ENCODE results near the gene NFILZ. TPM values are rescaled to one million over a fixed set of nuclear protein-coding genes. Genes with fewer than 3 reads are reported as not detected.

The NFILZ gene
- total RNA-seq, 1 experiment from 2014 or later: not detected

DNA sequence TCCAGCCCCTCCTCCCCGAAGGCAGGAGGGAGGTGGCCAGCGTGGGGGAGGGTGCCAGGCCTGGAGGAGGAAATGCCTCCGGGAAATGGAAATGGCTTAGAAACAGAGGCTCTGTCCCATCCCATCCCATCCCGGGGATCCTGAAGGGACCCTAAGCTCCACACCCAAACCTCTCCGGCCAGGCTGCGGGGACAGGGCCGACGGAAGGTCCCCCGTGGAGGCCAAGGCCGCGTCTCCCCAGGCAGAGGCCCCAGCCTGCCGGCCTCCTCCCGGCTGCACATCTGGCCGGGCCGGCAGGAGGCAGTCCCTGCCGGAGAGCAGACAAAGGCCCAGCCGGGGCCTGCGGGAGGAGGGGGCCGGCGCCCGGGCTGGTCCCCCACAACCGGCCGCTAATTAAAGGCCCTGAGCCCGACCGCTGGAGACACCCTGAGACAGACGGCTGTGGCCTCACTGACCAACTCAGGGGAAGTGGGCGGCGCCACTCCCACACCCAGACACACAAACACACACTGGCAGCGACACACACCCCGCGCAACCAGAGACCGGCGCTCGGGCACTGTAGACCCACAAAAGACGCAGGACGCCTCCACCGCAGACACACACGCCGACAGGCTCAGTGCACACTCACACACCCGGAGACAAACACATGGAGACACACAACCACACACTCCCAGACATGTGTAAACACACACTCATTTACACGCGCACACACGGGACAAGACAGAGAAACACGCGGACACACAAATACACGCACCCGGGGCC lies 21.0 kb upstream of the NFILZ start:
- Mint-ChIP-seq H3K4me3 (ENCODE audit: low read depth, unreplicated experiment) (peak overlapping the region; percentile 53), H3K36me3 (ENCODE audit: insufficient read depth, unreplicated experiment) (peaks cover 5% of the 10 kb centered on the region), H3K27me3 (ENCODE audit: unreplicated experiment) (peaks cover 46% of the 10 kb centered on the region), H3K4me1 (ENCODE audit: low read depth, unreplicated experiment) (peaks cover 11% of the 10 kb centered on the region), H3K27ac (ENCODE audit: unreplicated experiment) (no peak overlapping the region), H3K9me3 (ENCODE audit: low read depth, unreplicated experiment) (no peaks in the 10 kb centered on the region)
- CTCF ChIA-PET: no interaction called here
- intact Hi-C loops (cut with micrococcal nuclease; ENCODE audit: unreplicated experiment): no loop called here
- TF ChIP-seq, protein P1, sequence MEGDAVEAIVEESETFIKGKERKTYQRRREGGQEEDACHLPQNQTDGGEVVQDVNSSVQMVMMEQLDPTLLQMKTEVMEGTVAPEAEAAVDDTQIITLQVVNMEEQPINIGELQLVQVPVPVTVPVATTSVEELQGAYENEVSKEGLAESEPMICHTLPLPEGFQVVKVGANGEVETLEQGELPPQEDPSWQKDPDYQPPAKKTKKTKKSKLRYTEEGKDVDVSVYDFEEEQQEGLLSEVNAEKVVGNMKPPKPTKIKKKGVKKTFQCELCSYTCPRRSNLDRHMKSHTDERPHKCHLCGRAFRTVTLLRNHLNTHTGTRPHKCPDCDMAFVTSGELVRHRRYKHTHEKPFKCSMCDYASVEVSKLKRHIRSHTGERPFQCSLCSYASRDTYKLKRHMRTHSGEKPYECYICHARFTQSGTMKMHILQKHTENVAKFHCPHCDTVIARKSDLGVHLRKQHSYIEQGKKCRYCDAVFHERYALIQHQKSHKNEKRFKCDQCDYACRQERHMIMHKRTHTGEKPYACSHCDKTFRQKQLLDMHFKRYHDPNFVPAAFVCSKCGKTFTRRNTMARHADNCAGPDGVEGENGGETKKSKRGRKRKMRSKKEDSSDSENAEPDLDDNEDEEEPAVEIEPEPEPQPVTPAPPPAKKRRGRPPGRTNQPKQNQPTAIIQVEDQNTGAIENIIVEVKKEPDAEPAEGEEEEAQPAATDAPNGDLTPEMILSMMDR (IDR thresholded peaks at IDR 0.05; ENCODE audit: unreplicated experiment): no peak
- no TSS peak for BruUV-seq (replicated peaks)
- no peak for DNase-seq

DNA sequence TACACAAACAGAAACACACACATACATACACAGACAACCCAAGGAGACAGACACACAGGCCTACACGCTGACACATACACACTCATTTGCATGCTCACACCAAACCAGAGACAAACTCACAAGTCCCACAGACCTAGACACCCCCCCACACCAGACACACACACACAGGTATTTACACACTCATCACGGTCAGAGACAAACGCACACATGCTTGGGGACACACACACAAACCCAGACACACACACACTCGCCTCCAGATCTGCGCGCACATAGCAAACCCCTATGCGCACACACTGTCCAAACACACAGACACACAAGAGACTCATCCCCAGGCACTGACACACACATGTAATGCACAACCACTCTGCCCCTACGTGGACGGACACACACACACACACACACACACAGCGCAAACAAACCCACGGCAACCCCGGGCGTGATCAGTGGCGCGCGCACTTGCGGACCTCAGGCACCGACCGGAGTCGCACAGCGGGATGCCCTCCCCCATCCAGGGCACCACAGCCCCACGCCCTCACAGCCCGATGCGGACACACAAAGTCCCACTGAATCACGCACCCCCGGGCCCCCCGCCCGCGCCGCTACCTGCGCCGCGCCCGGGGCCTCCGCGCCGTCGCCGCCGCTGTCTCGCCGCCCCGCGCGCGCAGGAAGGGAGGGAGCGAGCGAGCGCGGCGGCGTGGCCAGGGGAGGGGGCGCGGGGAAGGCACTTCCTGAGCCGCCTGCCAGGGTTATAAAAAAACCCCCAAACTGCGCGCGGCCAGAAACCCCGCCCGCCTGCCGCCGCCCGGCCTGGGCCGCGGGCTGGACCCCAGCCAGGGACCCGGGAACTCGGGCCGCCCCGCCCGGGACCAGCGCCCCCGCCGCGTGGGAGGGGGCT lies 20.1 kb upstream of the NFILZ start, which contains the start of gene ADAMTS10:
TSS of gene ADAMTS10 (minus strand) at position 675 of the 895 bp plus-strand sequence. CDS start 5,005 bp downstream, outside the sequence.
- Mint-ChIP-seq H3K9me3 (ENCODE audit: low read depth, unreplicated experiment) (no peaks in the 10 kb centered on the region), H3K27ac (ENCODE audit: unreplicated experiment) (no peak within 1 kb of the TSS), H3K36me3 (ENCODE audit: insufficient read depth, unreplicated experiment) (peaks cover 5% of the 10 kb centered on the region), H3K4me1 (ENCODE audit: low read depth, unreplicated experiment) (peaks cover 11% of the 10 kb centered on the region), H3K27me3 (ENCODE audit: unreplicated experiment) (peaks cover 53% of the 10 kb centered on the region), H3K4me3 (ENCODE audit: low read depth, unreplicated experiment) (peak within 1 kb of the TSS; percentile 53)
- CTCF ChIA-PET: no interaction called here
- no peak for DNase-seq
- no TSS peak for BruUV-seq (replicated peaks)
- TF ChIP-seq, protein P1 (IDR thresholded peaks at IDR 0.05; ENCODE audit: unreplicated experiment): no peak
- intact Hi-C loops (cut with micrococcal nuclease; ENCODE audit: unreplicated experiment): no loop called here

DNA sequence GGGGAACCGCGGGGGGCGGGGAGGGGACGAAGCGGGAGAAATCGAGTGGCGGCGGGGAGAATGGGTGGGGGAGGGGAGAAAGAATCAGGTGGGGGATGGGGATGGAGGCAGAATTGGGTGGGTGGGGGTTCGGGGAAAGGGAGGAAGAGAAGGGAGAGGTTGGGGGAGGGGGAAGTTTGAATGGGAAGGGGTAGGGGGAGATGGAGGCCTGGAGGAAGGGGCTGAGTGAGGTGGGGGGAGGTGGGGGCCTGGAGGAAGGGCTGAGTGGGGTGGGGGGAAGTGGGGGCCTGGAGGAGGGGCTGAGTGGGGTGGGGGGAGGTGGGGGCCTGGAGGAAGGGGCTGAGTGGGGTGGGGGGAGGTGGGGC lies 19.5 kb upstream of the NFILZ start:
- Mint-ChIP-seq H3K9me3 (ENCODE audit: low read depth, unreplicated experiment) (no peaks in the 10 kb centered on the region), H3K4me3 (ENCODE audit: low read depth, unreplicated experiment) (no peak overlapping the region), H3K36me3 (ENCODE audit: insufficient read depth, unreplicated experiment) (peaks cover 5% of the 10 kb centered on the region), H3K4me1 (ENCODE audit: low read depth, unreplicated experiment) (peaks cover 11% of the 10 kb centered on the region), H3K27me3 (ENCODE audit: unreplicated experiment) (peaks cover 59% of the 10 kb centered on the region), H3K27ac (ENCODE audit: unreplicated experiment) (no peak overlapping the region)
- TF ChIP-seq, protein P1 (IDR thresholded peaks at IDR 0.05; ENCODE audit: unreplicated experiment): no peak
- no TSS peak for BruUV-seq (replicated peaks)
- intact Hi-C loops (cut with micrococcal nuclease; ENCODE audit: unreplicated experiment): no loop called here
- CTCF ChIA-PET: no interaction called here
- no peak for DNase-seq

DNA sequence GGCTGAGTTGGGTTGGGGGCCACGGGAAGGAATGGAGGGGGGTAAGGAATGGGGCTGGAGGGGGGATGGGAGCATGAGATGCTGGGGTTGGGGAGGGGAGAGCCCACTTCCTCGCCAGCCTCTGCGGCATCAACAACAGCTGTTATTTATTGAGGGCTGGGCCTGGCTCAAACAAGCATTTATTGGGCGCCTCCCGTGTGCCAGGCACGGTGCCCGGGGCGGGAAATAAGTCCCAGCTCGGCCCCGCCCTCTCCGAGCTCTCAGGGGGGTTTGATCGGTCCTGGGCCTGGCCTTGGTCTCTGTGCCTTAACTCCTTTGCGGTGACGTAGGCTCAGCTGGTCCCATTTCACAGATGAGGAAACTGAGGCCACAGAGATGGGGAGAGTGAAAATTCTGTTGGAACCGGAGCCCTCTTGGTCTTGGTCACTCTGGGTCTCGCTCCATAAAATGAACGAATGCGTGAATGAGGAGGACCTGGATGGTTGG lies 19.0 kb upstream of the NFILZ start:
- DNase-seq: no peak
- CTCF ChIA-PET: no interaction called here
- peaks cover 61% of the 10 kb centered on the region for H3K27me3 Mint-ChIP-seq (ENCODE audit: unreplicated experiment)
- BruUV-seq (replicated peaks): no TSS peak
- H3K36me3 Mint-ChIP-seq (ENCODE audit: insufficient read depth, unreplicated experiment): peaks cover 5% of the 10 kb centered on the region
- peaks cover 11% of the 10 kb centered on the region for H3K4me1 Mint-ChIP-seq (ENCODE audit: low read depth, unreplicated experiment)
- no peaks in the 10 kb centered on the region for H3K9me3 Mint-ChIP-seq (ENCODE audit: low read depth, unreplicated experiment)
- H3K4me3 Mint-ChIP-seq (ENCODE audit: low read depth, unreplicated experiment): no peak overlapping the region
- intact Hi-C loops (cut with micrococcal nuclease; ENCODE audit: unreplicated experiment): no loop called here
- H3K27ac Mint-ChIP-seq (ENCODE audit: unreplicated experiment): no peak overlapping the region
- TF ChIP-seq, protein P1 (IDR thresholded peaks at IDR 0.05; ENCODE audit: unreplicated experiment): no peak

Data from Calu3 (cell line).